HepG2 (cell line): ENCODE measurements around the gene NOCT. TPM values are rescaled to one million over a fixed set of nuclear protein-coding genes. Genes with fewer than 3 reads are reported as not detected.

Experiments
- ATF6 ChIP-seq: sonication (generic); formaldehyde crosslinking; conservative IDR thresholded peaks from 2 replicates; pipeline ENCODE4 v1.4.0; 2020; ENCODE audit warnings: missing genetic modification reagents
- GFI1 ChIP-seq: sonication (generic); formaldehyde crosslinking; IDR thresholded peaks from 2 replicates; pipeline ENCODE4 v1.5.0; 2020; ENCODE audit warnings: missing genetic modification reagents, mild to moderate bottlenecking, borderline replicate concordance
- GMEB1 ChIP-seq: sonication (generic); formaldehyde crosslinking; IDR thresholded peaks from 2 replicates; pipeline ENCODE4 v1.5.1; 2020; ENCODE audit warnings: missing genetic modification reagents, mild to moderate bottlenecking, borderline replicate concordance
- MAX ChIP-seq: IDR thresholded peaks from 2 replicates; pipeline ENCODE4 v1.6.1; 2012; ENCODE audit warnings: inconsistent platforms
- MED13 ChIP-seq: sonication (generic); formaldehyde crosslinking; IDR thresholded peaks from 2 replicates; pipeline ENCODE4 v1.5.0; 2020; ENCODE audit warnings: missing genetic modification reagents
- MED8 ChIP-seq: sonication (generic); formaldehyde crosslinking; IDR thresholded peaks from 2 replicates; pipeline ENCODE4 v1.8.1; 2023; ENCODE audit warnings: mild to moderate bottlenecking, missing genetic modification reagents; ENCODE audit not compliant: insufficient replicate concordance
- MTF2 ChIP-seq: sonication (generic); formaldehyde crosslinking; IDR thresholded peaks from 2 replicates; pipeline ENCODE4 v1.5.0; 2020; ENCODE audit warnings: missing genetic modification reagents, borderline replicate concordance
- PREB ChIP-seq: sonication (generic); formaldehyde crosslinking; IDR thresholded peaks from 2 replicates; pipeline ENCODE4 v1.4.0; 2020; ENCODE audit warnings: missing genetic modification reagents
- RFX3 ChIP-seq: IDR thresholded peaks from 2 replicates; pipeline ENCODE4 v1.6.1; 2016; ENCODE audit warnings: missing biosample characterization, missing genetic modification reagents
- SMARCC2 ChIP-seq: fragments of 450-650 bp; IDR thresholded peaks from 2 replicates; pipeline ENCODE4 v1.6.1; 2017; ENCODE audit warnings: antibody characterized with exemption, mild to moderate bottlenecking
- TFE3 ChIP-seq: IDR thresholded peaks from 2 replicates; pipeline ENCODE4 v1.6.1; 2016
- ZBTB21 ChIP-seq: sonication (generic); formaldehyde crosslinking; IDR thresholded peaks from 2 replicates; pipeline ENCODE4 v1.4.0; 2020; ENCODE audit warnings: missing genetic modification reagents
- ZBTB25 ChIP-seq: IDR thresholded peaks from 2 replicates; pipeline ENCODE4 v1.6.1; 2018; ENCODE audit warnings: missing genetic modification reagents
- ZBTB3 ChIP-seq: sonication (generic); formaldehyde crosslinking; IDR thresholded peaks from 2 replicates; pipeline ENCODE4 v1.4.0; 2020; ENCODE audit warnings: low read depth, mild to moderate bottlenecking, moderate library complexity, missing genetic modification reagents, borderline replicate concordance
- ZGPAT ChIP-seq: IDR thresholded peaks from 2 replicates; pipeline ENCODE4 v1.6.1; 2016; ENCODE audit warnings: mild to moderate bottlenecking
- ZNF224 ChIP-seq: sonication (generic); formaldehyde crosslinking; IDR thresholded peaks from 2 replicates; pipeline ENCODE4 v1.5.0; 2020; ENCODE audit warnings: mild to moderate bottlenecking, missing genetic modification reagents
- ZNF577 ChIP-seq: sonication (generic); formaldehyde crosslinking; IDR thresholded peaks from 2 replicates; pipeline ENCODE4 v1.4.0; 2020; ENCODE audit warnings: mild to moderate bottlenecking, low read depth, missing genetic modification reagents, borderline replicate concordance
- ZNF629 ChIP-seq: sonication (generic); formaldehyde crosslinking; conservative IDR thresholded peaks from 2 replicates; pipeline ENCODE4 v1.5.0; 2020; ENCODE audit warnings: missing genetic modification reagents
- ZNF703 ChIP-seq: sonication (generic); formaldehyde crosslinking; IDR thresholded peaks from 2 replicates; pipeline ENCODE4 v1.5.1; 2020; ENCODE audit warnings: missing genetic modification reagents, mild to moderate bottlenecking, moderate library complexity, borderline replicate concordance
- polyA plus RNA-seq, 8 experiments: library from polyadenylated mRNA; depleted of rRNA in 3 of 8; stranded (reverse) in 7 of 8; unstranded in 1 of 8; fragments of >200 nt; fragmentation: Illumina TruSeq in 4 of 8; extraction: Trizol in 4 of 8; gene quantifications; 2 replicates each; pipeline versions ENCODE4 v1.2.1 to v1.2.3, GENCODE V29; 2011 to 2016; ENCODE audit warnings: low read depth in 4 of 8, missing spikeins in 1 of 8, mixed read lengths in 1 of 8; ENCODE audit not compliant: insufficient read depth in 1 of 8
- total RNA-seq, 5 experiments: library from RNA; depleted of rRNA; stranded (reverse); fragments of >200 nt; fragmentation: Illumina TruSeq; extraction: Trizol; gene quantifications; 2 replicates each; pipeline ENCODE4 v1.2.3, GENCODE V29; 2016; ENCODE audit warnings: low read depth in 1 of 5

The NOCT gene
- total and polyA plus RNA-seq, 2 of the 13 experiments (the other 11 are each of a cell fraction or from before 2014, with no cell fraction given): 3.6 to 13.1 TPM

GRCh38 chr4:139015948-139016471 lies 429 bp downstream of the NOCT start (continued):
- TF ChIP-seq GMEB1 (CRISPR knock-in tag): no peak
- no peak for TF ChIP-seq ZNF629 (CRISPR knock-in tag)
- TF ChIP-seq ZNF577 (CRISPR knock-in tag): no peak
- TF ChIP-seq ZNF703: peak; percentile 52; the same call in 1 of the 2 replicates
- TF ChIP-seq GFI1 (CRISPR knock-in tag): 0 out of 2 replicates have a peak, but pooled peaks have one; percentile 0
- TF ChIP-seq ATF6: no peak
- TF ChIP-seq MTF2 (CRISPR knock-in tag): no peak
- no peak for TF ChIP-seq PREB (CRISPR knock-in tag)
- no peak for TF ChIP-seq MED8 (CRISPR knock-in tag)
- no peak; the same call in 1 of the 2 replicates for TF ChIP-seq ZBTB3 (CRISPR knock-in tag)
- TF ChIP-seq MAX: no peak
- no peak for TF ChIP-seq ZNF224 (CRISPR knock-in tag)
- TF ChIP-seq TFE3: no peak
- TF ChIP-seq ZBTB21 (CRISPR knock-in tag): no peak
- TF ChIP-seq ZBTB25 (CRISPR knock-in tag): no peak
- no peak for TF ChIP-seq MED13
- TF ChIP-seq ZGPAT: no peak
- TF ChIP-seq SMARCC2: no peak
- no peak for TF ChIP-seq RFX3
